ENCODE measurements around the gene IKZF3. TPM values are rescaled to one million over a fixed set of nuclear protein-coding genes. Genes with fewer than 3 reads are reported as not detected.
"Not testable (repeated sequence)": the region's sequence is repeated elsewhere in the genome, so short reads cannot be mapped to it uniquely, and the experiment has no call there.

Gene IKZF3
- total RNA-seq, 1 donor from 2014 or later = not detected

DNA sequence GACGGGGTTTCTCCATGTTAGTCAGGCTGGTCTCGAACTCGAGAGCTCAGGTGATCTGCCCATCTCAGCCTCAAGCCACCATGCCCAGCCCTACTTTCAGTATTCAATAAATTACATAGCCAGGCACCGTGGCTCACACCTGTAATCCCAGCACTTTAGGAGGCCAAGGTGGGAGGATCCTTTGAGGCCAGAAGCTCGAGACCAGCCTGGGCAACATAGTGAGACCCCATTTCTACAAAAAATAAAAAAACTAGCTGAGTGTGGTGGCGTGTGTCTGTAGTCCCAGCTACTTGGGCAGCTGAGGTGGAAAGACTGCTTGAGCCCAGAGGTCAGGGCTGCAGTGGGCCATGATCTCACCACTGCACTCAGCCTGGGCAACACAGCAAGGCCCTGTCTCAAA is 142.0 kb downstream of the IKZF3 start:
- no peak for DNase-seq (ENCODE audit: low read depth)

- no peak for DNase-seq (ENCODE audit: low read depth)
Observed at GRCh38 chr17:39719563-39720355, 144.4 kb downstream of the IKZF3 start.

- no peak for DNase-seq (ENCODE audit: low read depth)
Observed at GRCh38 chr17:39717660-39718059, 146.5 kb downstream of the IKZF3 start.

DNA sequence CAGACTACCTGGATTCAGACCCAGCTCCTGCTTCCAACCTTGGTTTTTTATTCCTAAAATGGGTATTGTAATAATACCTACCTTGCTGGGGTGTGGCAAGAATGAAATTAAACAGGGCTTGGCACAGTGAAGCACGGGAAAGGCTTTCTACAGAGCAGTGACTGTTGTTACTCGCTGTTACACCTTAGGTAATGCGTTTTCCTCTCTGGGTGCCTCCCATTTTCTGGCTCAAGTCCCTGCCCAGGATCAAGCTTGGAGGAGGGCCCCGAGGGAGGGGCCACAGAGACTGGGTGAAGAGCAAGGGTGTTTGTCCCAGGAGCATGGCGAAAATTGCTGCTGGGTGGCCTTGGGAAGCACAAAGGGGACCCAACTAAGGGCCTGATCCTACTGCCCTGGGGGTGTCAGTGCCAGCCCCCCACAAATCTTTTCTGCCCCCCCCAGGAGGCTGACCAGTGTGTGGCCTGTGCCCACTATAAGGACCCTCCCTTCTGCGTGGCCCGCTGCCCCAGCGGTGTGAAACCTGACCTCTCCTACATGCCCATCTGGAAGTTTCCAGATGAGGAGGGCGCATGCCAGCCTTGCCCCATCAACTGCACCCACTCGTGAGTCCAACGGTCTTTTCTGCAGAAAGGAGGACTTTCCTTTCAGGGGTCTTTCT is 147.1 kb downstream of the IKZF3 start:
- DNase-seq (ENCODE audit: low read depth) = no peak

DNA sequence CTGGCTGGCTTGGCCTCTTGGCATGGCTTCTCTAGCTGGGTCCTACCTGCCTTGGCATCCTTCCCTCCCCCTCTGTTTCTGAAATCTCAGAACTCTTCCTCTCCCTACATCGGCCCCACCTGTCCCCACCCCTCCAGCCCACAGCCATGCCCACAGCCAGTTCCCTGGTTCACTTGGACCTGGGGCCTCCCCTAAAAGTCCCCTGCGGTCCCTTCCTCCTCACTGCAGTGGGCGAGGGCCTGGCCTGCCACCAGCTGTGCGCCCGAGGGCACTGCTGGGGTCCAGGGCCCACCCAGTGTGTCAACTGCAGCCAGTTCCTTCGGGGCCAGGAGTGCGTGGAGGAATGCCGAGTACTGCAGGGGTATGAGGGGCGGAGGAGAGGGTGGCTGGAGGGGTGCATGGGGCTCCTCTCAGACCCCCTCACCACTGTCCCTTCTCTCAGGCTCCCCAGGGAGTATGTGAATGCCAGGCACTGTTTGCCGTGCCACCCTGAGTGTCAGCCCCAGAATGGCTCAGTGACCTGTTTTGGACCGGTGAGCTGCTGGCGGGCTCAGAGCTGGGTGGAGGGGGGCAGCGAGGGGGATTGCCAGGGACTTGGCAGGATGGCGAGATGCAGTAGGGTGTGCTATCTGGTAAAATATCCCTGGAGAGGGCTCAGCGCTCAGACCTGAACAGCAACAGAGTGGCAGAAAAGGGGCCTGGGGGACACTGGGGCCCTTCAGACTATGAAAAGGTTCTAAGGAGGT is 147.9 kb downstream of the IKZF3 start:
- DNase-seq (ENCODE audit: low read depth) = no peak

GRCh38 chr17:39715375-39716072 is 148.6 kb downstream of the IKZF3 start:
- DNase-seq (ENCODE audit: low read depth) = no peak

- DNase-seq (ENCODE audit: low read depth) = no peak
Observed at GRCh38 chr17:39714234-39714633, 149.9 kb downstream of the IKZF3 start.

DNA sequence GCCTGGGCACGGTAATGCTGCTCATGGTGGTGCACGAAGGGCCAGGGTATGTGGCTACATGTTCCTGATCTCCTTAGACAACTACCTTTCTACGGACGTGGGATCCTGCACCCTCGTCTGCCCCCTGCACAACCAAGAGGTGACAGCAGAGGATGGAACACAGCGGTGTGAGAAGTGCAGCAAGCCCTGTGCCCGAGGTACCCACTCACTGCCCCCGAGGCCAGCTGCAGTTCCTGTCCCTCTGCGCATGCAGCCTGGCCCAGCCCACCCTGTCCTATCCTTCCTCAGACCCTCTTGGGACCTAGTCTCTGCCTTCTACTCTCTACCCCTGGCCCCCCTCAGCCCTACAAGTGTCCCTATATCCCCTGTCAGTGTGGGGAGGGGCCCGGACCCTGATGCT is 152.3 kb downstream of the IKZF3 start:
- DNase-seq (ENCODE audit: low read depth) = no peak

GRCh38 chr17:39711071-39711470 is 153.0 kb downstream of the IKZF3 start:
- DNase-seq (ENCODE audit: low read depth) = not testable (repeated sequence)

GRCh38 chr17:39709998-39710964 is 153.8 kb downstream of the IKZF3 start:
- DNase-seq (ENCODE audit: low read depth) = peak; percentile 71

DNA sequence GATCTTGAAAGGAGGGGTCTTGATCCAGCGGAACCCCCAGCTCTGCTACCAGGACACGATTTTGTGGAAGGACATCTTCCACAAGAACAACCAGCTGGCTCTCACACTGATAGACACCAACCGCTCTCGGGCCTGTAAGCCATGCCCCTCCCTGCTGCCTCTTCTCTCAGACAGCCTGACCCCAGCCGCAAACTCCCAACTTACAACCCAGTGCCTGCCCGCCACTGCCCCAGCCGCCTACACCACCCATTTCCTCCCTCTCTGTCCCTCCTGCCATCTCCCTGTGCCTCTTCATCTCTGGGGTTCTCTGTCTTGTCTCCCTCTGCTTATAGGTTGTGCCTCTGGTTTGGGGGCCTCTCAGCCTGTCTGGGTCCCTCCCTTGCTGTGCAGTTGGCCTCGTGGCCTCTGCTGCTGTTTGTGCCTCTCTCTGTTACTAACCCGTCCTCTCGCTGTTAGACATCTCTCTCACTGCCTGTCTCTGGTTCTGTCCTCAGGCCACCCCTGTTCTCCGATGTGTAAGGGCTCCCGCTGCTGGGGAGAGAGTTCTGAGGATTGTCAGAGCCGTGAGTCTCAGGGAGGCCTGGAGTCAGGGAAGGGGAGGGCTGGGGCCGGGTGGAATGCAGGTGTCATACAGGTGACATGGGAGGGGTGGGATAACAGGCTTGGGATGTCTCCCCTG is 154.7 kb downstream of the IKZF3 start:
- no peak for DNase-seq (ENCODE audit: low read depth)

Small RNAs within 50 kb of the gene (microRNA-seq; reads per million reads assigned to microRNA genes)
- 0.48 reads per million for gene MIR4728

Other genes with a start within 250 kb of the IKZF3 start
- not detected in 2 replicates for gene PPP1R1B, start 237.4 kb downstream of the IKZF3 start, total RNA-seq
- 34.9 and 36.9 TPM in 2 replicates for gene STARD3, start 227.2 kb downstream of the IKZF3 start, total RNA-seq
- 10.1 and 23.1 TPM in 2 replicates for gene TCAP, start 199.0 kb downstream of the IKZF3 start, total RNA-seq
- gene PNMT, start 195.9 kb downstream of the IKZF3 start, total RNA-seq = 0.96 and 1.7 TPM in 2 replicates
- gene PGAP3, start 176.3 kb downstream of the IKZF3 start, total RNA-seq = 17.1 TPM in 2 replicates
- gene ERBB2, start 164.2 kb downstream of the IKZF3 start, total RNA-seq = 87.4 and 119 TPM in 2 replicates
- gene MIEN1, start 133.8 kb downstream of the IKZF3 start, total RNA-seq = 47.9 and 55.2 TPM in 2 replicates
- not detected in 2 replicates for gene GRB7, start 126.4 kb downstream of the IKZF3 start, total RNA-seq
- gene ZPBP2, start 3.9 kb upstream of the IKZF3 start, total RNA-seq = not detected in 2 replicates
- gene GSDMB, start 54.3 kb upstream of the IKZF3 start, total RNA-seq = 1.1 and 1.8 TPM in 2 replicates
- 34.7 and 37.7 TPM in 2 replicates for gene ORMDL3, start 63.3 kb upstream of the IKZF3 start, total RNA-seq
- not detected in 2 replicates for gene LRRC3C, start 63.4 kb upstream of the IKZF3 start, total RNA-seq
- gene GSDMA, start 98.7 kb upstream of the IKZF3 start, total RNA-seq = not detected in 2 replicates
- 171 and 186 TPM in 2 replicates for gene PSMD3, start 116.5 kb upstream of the IKZF3 start, total RNA-seq
- gene CSF3, start 151.1 kb upstream of the IKZF3 start, total RNA-seq = 0.10 and 0.11 TPM in 2 replicates
- 88.7 and 90.0 TPM in 2 replicates for gene MED24, start 190.1 kb upstream of the IKZF3 start, total RNA-seq
- 52.5 and 61.1 TPM in 2 replicates for gene THRA, start 198.7 kb upstream of the IKZF3 start, total RNA-seq
- 9.5 and 10.8 TPM in 2 replicates for gene NR1D1, start 236.3 kb upstream of the IKZF3 start, total RNA-seq